ENCODE results near the gene CDK14. TPM values are rescaled to one million over a fixed set of nuclear protein-coding genes. Genes with fewer than 3 reads are reported as not detected.

CDK14 gene
- total RNA-seq, 5 donors from 2014 or later (not counting 1 experiment from before 2014, with no cell fraction given), result 0.86 to 6.6 (median 1.6) TPM

GRCh38 chr7:90594751-90595317, 1.3 kb upstream of the CDK14 start:
- H3K4me3 Mint-ChIP-seq, result peak overlapping the region; percentile 67 to 76 (median 72)
- Histone ChIP-seq H3K36me3 (ENCODE audit: control insufficient read depth in 2 of 2, extremely low read depth in 1 of 2, insufficient read depth in 1 of 2, low read length in 1 of 2) (no peaks in the 10 kb centered on the region), H3K4me3 (ENCODE audit: control insufficient read depth in 1 of 2, extremely low read depth in 1 of 2, low read length in 1 of 2) (peak overlapping the region in 1 of 2 donors; percentile 23), H3K9me3 (no peaks in the 10 kb centered on the region), H3K27me3 (replicated peaks in 1 of 2; ENCODE audit: control insufficient read depth in 2 of 2, extremely low read depth in 1 of 2, insufficient read depth in 2 of 2, low read length in 1 of 2) (peaks cover 0 to 19% of the 10 kb centered on the region in 2 experiments), H3K4me1 (ENCODE audit: control insufficient read depth in 1 of 2, extremely low read depth in 1 of 2, insufficient read depth in 2 of 2, low read length in 2 of 2) (peaks cover 0 to 11% of the 10 kb centered on the region in 2 experiments), H3K27ac (ENCODE audit: low read length) (no peak overlapping the region)
- no peaks in the 10 kb centered on the region for H3K36me3 Mint-ChIP-seq
- WGBS (ENCODE audit: insufficient coverage), result 7% methylated on average over 3 of the region's 11 CpGs
- DNase-seq (no peak), ATAC-seq (replicated peaks in 1 of 4) (no peak)
- H3K9me3 Mint-ChIP-seq, result no peaks in the 10 kb centered on the region
- POLR2A ChIA-PET, result no interaction called here
- H3K4me1 Mint-ChIP-seq, result peaks cover 9 to 18% (median 18%) of the 10 kb centered on the region in 3 donors
- no peak overlapping the region for H3K27ac Mint-ChIP-seq
- H3K27me3 Mint-ChIP-seq, result peaks cover 28 to 45% of the 10 kb centered on the region in 2 donors
- CTCF ChIA-PET, result no interaction called here

GRCh38 chr7:90595342-90595800, 750 bp upstream of the CDK14 start:
- H3K27me3 ChIP-seq (replicated peaks in 1 of 2; ENCODE audit: control insufficient read depth in 2 of 2, extremely low read depth in 1 of 2, insufficient read depth in 2 of 2, low read length in 1 of 2), result peaks cover 0 to 19% of the 10 kb centered on the region in 2 experiments
- 24% methylated on average over 8 of the region's 10 CpGs for WGBS (ENCODE audit: insufficient coverage)
- H3K27ac Mint-ChIP-seq, result no peak overlapping the region
- no peak for DNase-seq
- H3K4me1 ChIP-seq (ENCODE audit: control insufficient read depth in 1 of 2, extremely low read depth in 1 of 2, insufficient read depth in 2 of 2, low read length in 2 of 2), result peaks cover 0 to 11% of the 10 kb centered on the region in 2 experiments
- H3K27ac ChIP-seq (ENCODE audit: low read length), result no peak overlapping the region
- CTCF ChIA-PET, result no interaction called here
- peaks cover 33 to 50% of the 10 kb centered on the region in 2 donors for H3K27me3 Mint-ChIP-seq
- peak in 1 of 4 experiments; percentile 13 for ATAC-seq (replicated peaks in 1 of 4)
- POLR2A ChIA-PET, result no interaction called here
- H3K36me3 Mint-ChIP-seq, result no peaks in the 10 kb centered on the region
- peaks cover 9 to 22% (median 18%) of the 10 kb centered on the region in 3 donors for H3K4me1 Mint-ChIP-seq
- no peaks in the 10 kb centered on the region for H3K9me3 ChIP-seq
- H3K4me3 ChIP-seq (ENCODE audit: control insufficient read depth in 1 of 2, extremely low read depth in 1 of 2, low read length in 1 of 2), result peak overlapping the region in 1 of 2 donors; percentile 23
- H3K9me3 Mint-ChIP-seq, result no peaks in the 10 kb centered on the region
- H3K4me3 Mint-ChIP-seq, result peak overlapping the region; percentile 67 to 76 (median 72)
- H3K36me3 ChIP-seq (ENCODE audit: control insufficient read depth in 2 of 2, extremely low read depth in 1 of 2, insufficient read depth in 1 of 2, low read length in 1 of 2), result no peaks in the 10 kb centered on the region

GRCh38 chr7:90596671-90597562, 796 bp downstream of the CDK14 start:
- H3K27me3 ChIP-seq (replicated peaks in 1 of 2; ENCODE audit: control insufficient read depth in 2 of 2, extremely low read depth in 1 of 2, insufficient read depth in 2 of 2, low read length in 1 of 2), result peaks cover 0 to 19% of the 10 kb centered on the region in 2 experiments
- Mint-ChIP-seq H3K4me1 (peaks cover 9 to 24% (median 18%) of the 10 kb centered on the region in 3 donors), H3K27me3 (peaks cover 47 to 57% of the 10 kb centered on the region in 2 donors), H3K36me3 (no peaks in the 10 kb centered on the region), H3K9me3 (no peaks in the 10 kb centered on the region), H3K4me3 (peak overlapping the region; percentile 66 to 77 (median 76)), H3K27ac (no peak overlapping the region)
- H3K4me3 ChIP-seq (ENCODE audit: control insufficient read depth in 1 of 2, extremely low read depth in 1 of 2, low read length in 1 of 2), result peak overlapping the region in 1 of 2 donors; percentile 54
- H3K9me3 ChIP-seq, result no peaks in the 10 kb centered on the region
- peaks cover 0 to 11% of the 10 kb centered on the region in 2 experiments for H3K4me1 ChIP-seq (ENCODE audit: control insufficient read depth in 1 of 2, extremely low read depth in 1 of 2, insufficient read depth in 2 of 2, low read length in 2 of 2)
- CTCF ChIA-PET, result no interaction called here
- POLR2A ChIA-PET, result no interaction called here
- ATAC-seq (replicated peaks in 1 of 4) (no peak), DNase-seq (no peak)
- 4% methylated on average over 32 of the region's 47 CpGs for WGBS (ENCODE audit: insufficient coverage)
- H3K36me3 ChIP-seq (ENCODE audit: control insufficient read depth in 2 of 2, extremely low read depth in 1 of 2, insufficient read depth in 1 of 2, low read length in 1 of 2), result no peaks in the 10 kb centered on the region
- no peak overlapping the region for H3K27ac ChIP-seq (ENCODE audit: low read length)

GRCh38 chr7:90597563-90598253, 1.6 kb downstream of the CDK14 start:
- CTCF ChIA-PET, result interaction anchor here in 1 of 2 donors (0.8 kb wide), 1 partner anchor 24 kb away, joined by 4 read pairs; no protein-coding TSS in a partner anchor
- H3K36me3 ChIP-seq (ENCODE audit: control insufficient read depth in 2 of 2, extremely low read depth in 1 of 2, insufficient read depth in 1 of 2, low read length in 1 of 2), result no peaks in the 10 kb centered on the region
- H3K9me3 ChIP-seq, result no peaks in the 10 kb centered on the region
- Mint-ChIP-seq H3K36me3 (no peaks in the 10 kb centered on the region), H3K27ac (no peak overlapping the region), H3K4me1 (peaks cover 9 to 24% (median 18%) of the 10 kb centered on the region in 3 donors), H3K4me3 (peak overlapping the region; percentile 53 to 76 (median 58)), H3K9me3 (no peaks in the 10 kb centered on the region), H3K27me3 (peaks cover 48 to 57% of the 10 kb centered on the region in 2 donors)
- peaks cover 0 to 19% of the 10 kb centered on the region in 2 experiments for H3K27me3 ChIP-seq (replicated peaks in 1 of 2; ENCODE audit: control insufficient read depth in 2 of 2, extremely low read depth in 1 of 2, insufficient read depth in 2 of 2, low read length in 1 of 2)
- H3K27ac ChIP-seq (ENCODE audit: low read length), result no peak overlapping the region
- ATAC-seq (replicated peaks in 1 of 4), result no peak
- H3K4me1 ChIP-seq (ENCODE audit: control insufficient read depth in 1 of 2, extremely low read depth in 1 of 2, insufficient read depth in 2 of 2, low read length in 2 of 2), result peaks cover 0 to 11% of the 10 kb centered on the region in 2 experiments
- no peak overlapping the region for H3K4me3 ChIP-seq (ENCODE audit: control insufficient read depth in 1 of 2, extremely low read depth in 1 of 2, low read length in 1 of 2)
- POLR2A ChIA-PET, result no interaction called here
- DNase-seq, result no peak
- no CpG with 5 or more reads among the region's 10 CpGs for WGBS (ENCODE audit: insufficient coverage)

GRCh38 chr7:90599038-90599437, 2.9 kb downstream of the CDK14 start:
- no peak overlapping the region for H3K4me3 ChIP-seq (ENCODE audit: control insufficient read depth in 1 of 2, extremely low read depth in 1 of 2, low read length in 1 of 2)
- H3K9me3 ChIP-seq, result no peaks in the 10 kb centered on the region
- Mint-ChIP-seq H3K27ac (no peak overlapping the region), H3K9me3 (no peaks in the 10 kb centered on the region), H3K4me1 (peaks cover 9 to 24% (median 18%) of the 10 kb centered on the region in 3 donors), H3K27me3 (peaks cover 44 to 53% of the 10 kb centered on the region in 2 donors), H3K36me3 (no peaks in the 10 kb centered on the region), H3K4me3 (no peak overlapping the region)
- DNase-seq (no peak), ATAC-seq (replicated peaks in 1 of 4) (no peak)
- no peak overlapping the region for H3K27ac ChIP-seq (ENCODE audit: low read length)
- H3K4me1 ChIP-seq (ENCODE audit: control insufficient read depth in 1 of 2, extremely low read depth in 1 of 2, insufficient read depth in 2 of 2, low read length in 2 of 2), result peaks cover 0 to 11% of the 10 kb centered on the region in 2 experiments
- POLR2A ChIA-PET, result no interaction called here
- no CpG with 5 or more reads among the region's 4 CpGs for WGBS (ENCODE audit: insufficient coverage)
- no peaks in the 10 kb centered on the region for H3K36me3 ChIP-seq (ENCODE audit: control insufficient read depth in 2 of 2, extremely low read depth in 1 of 2, insufficient read depth in 1 of 2, low read length in 1 of 2)
- CTCF ChIA-PET, result no interaction called here
- peaks cover 0 to 19% of the 10 kb centered on the region in 2 experiments for H3K27me3 ChIP-seq (replicated peaks in 1 of 2; ENCODE audit: control insufficient read depth in 2 of 2, extremely low read depth in 1 of 2, insufficient read depth in 2 of 2, low read length in 1 of 2)
